Caco-2 (cell line): ENCODE measurements around the gene EMILIN2. TPM values are rescaled to one million over a fixed set of nuclear protein-coding genes. Genes with fewer than 3 reads are reported as not detected.

Experiments used
- BruUV-seq: library from RNA; stranded (reverse); fragments of 400-500 nt; replicated peaks from 2 replicates; lab custom pipeline; 2021; lab: Mats Ljungman, UMichigan
- CTCF ChIA-PET: fragments of 300-600 bp; sonication (Branson Sonifier 250); formaldehyde crosslinking; loops from one replicate; lab custom pipeline; 2022; ENCODE audit warnings: antibody characterized with exemption; lab: Charles Lee
- POLR2A ChIA-PET: fragments of 300-600 bp; sonication (Branson Sonifier 250); formaldehyde crosslinking; loops from one replicate; lab custom pipeline; 2022; ENCODE audit warnings: antibody characterized with exemption; lab: Charles Lee
- DNase-seq, 2 experiments: peaks; one replicate each; pipeline versions ENCODE4 v3.0.0 to v3.0.0-alpha.2; 2020 to 2022
- H3K27me3 ChIP-seq: replicated peaks from 2 replicates; pipeline ENCODE4 v1.6.0; 2011; ENCODE audit warnings: low read length; ENCODE audit not compliant: control insufficient read depth, insufficient read depth
- H3K36me3 ChIP-seq: 2 replicates; pipeline ENCODE4 v1.5.1; 2011; ENCODE audit warnings: low read length; ENCODE audit not compliant: control insufficient read depth, insufficient read depth
- H3K4me1 ChIP-seq: fragments of 250-450 bp; sonication (Bioruptor Pico); 2 replicates; pipeline ENCODE4 v1.5.1; 2020; ENCODE audit warnings: mild to moderate bottlenecking
- H3K4me3 ChIP-seq: 2 replicates; pipeline ENCODE4 v1.5.1; 2011; ENCODE audit warnings: low read depth, mild to moderate bottlenecking, control low read depth, low read length
- H3K9me3 ChIP-seq: fragments of 250-450 bp; sonication (Bioruptor Pico); 2 replicates; pipeline ENCODE4 v1.5.1; 2020; ENCODE audit warnings: mild to moderate bottlenecking, moderate library complexity
- H3K27ac Mint-ChIP-seq: one replicate; pipeline ENCODE4 v1.8.0; 2022; ENCODE audit warnings: mixed read lengths; ENCODE audit not compliant: unreplicated experiment
- H3K27me3 Mint-ChIP-seq: one replicate; pipeline ENCODE4 v1.8.0; 2022; ENCODE audit warnings: mixed read lengths; ENCODE audit not compliant: insufficient read depth, unreplicated experiment
- H3K36me3 Mint-ChIP-seq: one replicate; pipeline ENCODE4 v1.8.0; 2022; ENCODE audit warnings: mild to moderate bottlenecking, mixed read lengths; ENCODE audit not compliant: insufficient read depth, unreplicated experiment
- H3K4me1 Mint-ChIP-seq: one replicate; pipeline ENCODE4 v1.8.0; 2022; ENCODE audit warnings: low read depth, mixed read lengths; ENCODE audit not compliant: unreplicated experiment
- H3K4me3 Mint-ChIP-seq: one replicate; pipeline ENCODE4 v1.8.0; 2022; ENCODE audit warnings: mild to moderate bottlenecking, moderate library complexity, mixed read lengths; ENCODE audit not compliant: unreplicated experiment
- H3K9me3 Mint-ChIP-seq: one replicate; pipeline ENCODE4 v1.8.0; 2022; ENCODE audit warnings: mixed read lengths; ENCODE audit not compliant: unreplicated experiment
- intact Hi-C: fragments of 100-400 bp; cut with micrococcal nuclease; formaldehyde crosslinking; loops from one replicate; pipeline ENCODE4 v1.10.0; 2022; ENCODE audit not compliant: unreplicated experiment
- total RNA-seq: library from RNA; stranded (reverse); gene quantifications from 2 replicates; pipeline ENCODE4 v1.2.3, GENCODE V29; 2022
- TF ChIP-seq, protein P1 (sequence below), 2 experiments: fragments of 200-600 bp in 1 of 2; IDR thresholded peaks; 1 replicate in 1 of 2; 2 replicates in 1 of 2; pipeline versions ENCODE4 v1.5.1 to v1.8.0; 2011 to 2022; ENCODE audit warnings: antibody characterized with exemption in 1 of 2, control low read depth in 1 of 2, inconsistent platforms in 1 of 2, low read depth in 1 of 2, low read length in 1 of 2, mild to moderate bottlenecking in 1 of 2, moderate library complexity in 1 of 2; ENCODE audit not compliant: insufficient read depth in 1 of 2, severe bottlenecking in 1 of 2, unreplicated experiment in 1 of 2

Gene EMILIN2
- total RNA-seq, 1 experiment from 2014 or later: 53.4 TPM

DNA sequence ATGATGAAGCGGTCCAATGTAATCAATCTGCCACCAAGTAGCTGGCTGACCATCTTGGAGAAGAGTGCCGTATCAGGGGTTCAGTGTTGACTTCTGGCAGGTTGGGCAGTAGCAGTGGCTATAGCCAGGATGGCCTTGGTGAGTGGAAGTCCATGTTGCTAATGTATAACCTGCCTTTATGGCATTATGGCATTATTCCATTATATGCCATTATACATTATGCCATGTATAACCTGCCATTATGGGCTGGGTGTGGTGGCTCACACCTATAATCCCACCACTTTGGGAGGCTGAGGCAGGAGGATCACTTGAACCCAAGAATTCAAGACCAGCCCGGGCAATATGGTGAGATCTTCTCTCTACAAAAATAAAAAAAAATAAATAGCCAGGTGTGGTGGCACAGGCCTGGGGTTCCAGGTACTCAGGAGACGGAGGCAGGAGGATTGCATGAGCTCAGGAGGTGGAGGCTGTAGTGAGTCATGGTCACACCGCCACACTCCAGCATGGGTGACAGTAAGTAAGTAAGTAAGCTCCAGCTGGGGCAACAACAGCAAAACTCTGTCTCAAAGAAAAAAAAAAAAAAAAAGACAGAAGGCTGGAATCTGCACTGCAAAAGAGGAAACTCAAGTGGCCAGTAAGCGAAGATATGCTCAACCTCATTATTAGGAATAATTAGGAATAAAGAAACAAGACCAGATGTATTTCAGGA, 24.4 kb upstream of the EMILIN2 start:
- H3K36me3 ChIP-seq: no peaks in the 10 kb centered on the region
- no peaks in the 10 kb centered on the region for H3K27me3 Mint-ChIP-seq
- peaks cover 12% of the 10 kb centered on the region for H3K9me3 ChIP-seq
- H3K4me3 Mint-ChIP-seq: no peak overlapping the region
- intact Hi-C loops: no loop called here
- BruUV-seq: no TSS peak
- peaks cover 15% of the 10 kb centered on the region for H3K36me3 Mint-ChIP-seq
- ChIA-PET POLR2A (no interaction called here), CTCF (no interaction called here)
- H3K9me3 Mint-ChIP-seq: peaks cover 11% of the 10 kb centered on the region
- peaks cover 20% of the 10 kb centered on the region for H3K4me1 ChIP-seq
- H3K4me1 Mint-ChIP-seq: peaks cover 20% of the 10 kb centered on the region
- DNase-seq: no peak
- TF ChIP-seq, protein P1, sequence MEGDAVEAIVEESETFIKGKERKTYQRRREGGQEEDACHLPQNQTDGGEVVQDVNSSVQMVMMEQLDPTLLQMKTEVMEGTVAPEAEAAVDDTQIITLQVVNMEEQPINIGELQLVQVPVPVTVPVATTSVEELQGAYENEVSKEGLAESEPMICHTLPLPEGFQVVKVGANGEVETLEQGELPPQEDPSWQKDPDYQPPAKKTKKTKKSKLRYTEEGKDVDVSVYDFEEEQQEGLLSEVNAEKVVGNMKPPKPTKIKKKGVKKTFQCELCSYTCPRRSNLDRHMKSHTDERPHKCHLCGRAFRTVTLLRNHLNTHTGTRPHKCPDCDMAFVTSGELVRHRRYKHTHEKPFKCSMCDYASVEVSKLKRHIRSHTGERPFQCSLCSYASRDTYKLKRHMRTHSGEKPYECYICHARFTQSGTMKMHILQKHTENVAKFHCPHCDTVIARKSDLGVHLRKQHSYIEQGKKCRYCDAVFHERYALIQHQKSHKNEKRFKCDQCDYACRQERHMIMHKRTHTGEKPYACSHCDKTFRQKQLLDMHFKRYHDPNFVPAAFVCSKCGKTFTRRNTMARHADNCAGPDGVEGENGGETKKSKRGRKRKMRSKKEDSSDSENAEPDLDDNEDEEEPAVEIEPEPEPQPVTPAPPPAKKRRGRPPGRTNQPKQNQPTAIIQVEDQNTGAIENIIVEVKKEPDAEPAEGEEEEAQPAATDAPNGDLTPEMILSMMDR (IDR thresholded peaks at IDR 0.05; ENCODE audit: insufficient read depth in 1 of 2, low read depth in 1 of 2, low read length in 1 of 2, severe bottlenecking in 1 of 2, unreplicated experiment in 1 of 2): no peak
- no peak overlapping the region for H3K27ac Mint-ChIP-seq
- H3K27me3 ChIP-seq: no peaks in the 10 kb centered on the region
- no peak overlapping the region for H3K4me3 ChIP-seq

DNA sequence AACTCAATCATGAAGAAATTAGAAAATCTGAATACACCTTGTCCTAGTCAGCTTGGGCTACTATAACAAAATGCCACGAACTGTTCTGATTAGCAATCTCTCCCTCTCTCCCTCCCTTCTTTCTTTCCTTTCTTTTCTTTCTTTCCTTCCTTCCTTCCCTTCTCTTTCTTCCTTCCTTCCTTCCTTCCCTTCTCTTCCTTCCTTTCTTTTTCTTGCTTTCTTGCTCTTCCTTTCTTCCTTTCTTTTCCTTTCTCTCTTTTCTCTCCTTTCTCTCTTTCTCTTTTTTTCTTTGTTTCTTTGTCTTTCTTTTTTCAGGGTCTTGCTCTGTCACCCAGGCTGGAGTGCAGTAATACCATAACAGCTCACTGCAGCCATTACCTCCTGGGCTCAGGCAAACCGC, 23.6 kb upstream of the EMILIN2 start:
- ChIA-PET CTCF (no interaction called here), POLR2A (no interaction called here)
- Histone ChIP-seq H3K36me3 (no peaks in the 10 kb centered on the region), H3K9me3 (peaks cover 12% of the 10 kb centered on the region), H3K4me3 (no peak overlapping the region), H3K4me1 (peaks cover 20% of the 10 kb centered on the region), H3K27me3 (no peaks in the 10 kb centered on the region)
- no TSS peak for BruUV-seq
- DNase-seq: no peak
- intact Hi-C loops: no loop called here
- Mint-ChIP-seq H3K36me3 (peaks cover 15% of the 10 kb centered on the region), H3K27ac (no peak overlapping the region), H3K4me3 (no peak overlapping the region), H3K4me1 (peaks cover 20% of the 10 kb centered on the region), H3K27me3 (no peaks in the 10 kb centered on the region), H3K9me3 (peaks cover 11% of the 10 kb centered on the region)
- TF ChIP-seq, protein P1 (IDR thresholded peaks at IDR 0.05; ENCODE audit: insufficient read depth in 1 of 2, low read depth in 1 of 2, low read length in 1 of 2, severe bottlenecking in 1 of 2, unreplicated experiment in 1 of 2): no peak

- no peaks in the 10 kb centered on the region for H3K27me3 Mint-ChIP-seq
- no peak for DNase-seq
- Histone ChIP-seq H3K27me3 (no peaks in the 10 kb centered on the region), H3K36me3 (no peaks in the 10 kb centered on the region), H3K4me1 (peaks cover 20% of the 10 kb centered on the region), H3K4me3 (no peak overlapping the region), H3K9me3 (peaks cover 12% of the 10 kb centered on the region)
- peaks cover 11% of the 10 kb centered on the region for H3K9me3 Mint-ChIP-seq
- POLR2A ChIA-PET: no interaction called here
- BruUV-seq: no TSS peak
- no peak overlapping the region for H3K4me3 Mint-ChIP-seq
- H3K27ac Mint-ChIP-seq: no peak overlapping the region
- CTCF ChIA-PET: no interaction called here
- peaks cover 15% of the 10 kb centered on the region for H3K36me3 Mint-ChIP-seq
- TF ChIP-seq, protein P1 (IDR thresholded peaks at IDR 0.05; ENCODE audit: insufficient read depth in 1 of 2, low read depth in 1 of 2, low read length in 1 of 2, severe bottlenecking in 1 of 2, unreplicated experiment in 1 of 2): no peak
- intact Hi-C loops: no loop called here
- peaks cover 20% of the 10 kb centered on the region for H3K4me1 Mint-ChIP-seq
Measured at GRCh38 chr18:2823966-2824365, 22.8 kb upstream of the EMILIN2 start.
